Endothelial cell of umbilical vein (primary cell): ENCODE data around the gene ZBTB7C.

Experiments
- CTCF ChIP-seq, 2 donors: IDR thresholded peaks; 1 replicate in 1 of 2; 2 replicates in 1 of 2; pipeline ENCODE4 v1.5.1; 2011; ENCODE audit warnings: low read length in 2 of 2, mild to moderate bottlenecking in 2 of 2, moderate library complexity in 2 of 2, control low read depth in 1 of 2, inconsistent platforms in 1 of 2, low read depth in 1 of 2; ENCODE audit not compliant: insufficient read depth in 1 of 2; ENCODE audit errors: extremely low read depth in 1 of 2
- EZH2 ChIP-seq: IDR thresholded peaks from 2 replicates; pipeline ENCODE4 v1.6.1; 2012; ENCODE audit warnings: borderline replicate concordance, low read depth, mild to moderate bottlenecking, moderate library complexity, low read length, inconsistent platforms; ENCODE audit not compliant: severe bottlenecking
- GATA2 ChIP-seq: IDR thresholded peaks from 2 replicates; pipeline ENCODE4 v1.7.0; 2011; ENCODE audit warnings: low read depth, mild to moderate bottlenecking, moderate library complexity, mixed read lengths, low read length; ENCODE audit not compliant: insufficient read length, insufficient read depth
- JUN ChIP-seq: IDR thresholded peaks from 2 replicates; pipeline ENCODE4 v1.6.1; 2011; ENCODE audit warnings: borderline replicate concordance, low read depth; ENCODE audit not compliant: insufficient read length, insufficient read depth
- MAX ChIP-seq: IDR thresholded peaks from 2 replicates; pipeline ENCODE4 v1.6.1; 2011; ENCODE audit not compliant: insufficient read depth, insufficient read length
- MYC ChIP-seq: IDR thresholded peaks from one replicate; pipeline ENCODE4 v1.6.1; 2011; ENCODE audit warnings: mild to moderate bottlenecking, low read depth, low read length
- POLR2A ChIP-seq: IDR thresholded peaks from 2 replicates; pipeline ENCODE4 v1.6.1; 2012; ENCODE audit warnings: low read depth, mild to moderate bottlenecking, control low read depth, low read length
- POLR2AphosphoS5 ChIP-seq: IDR thresholded peaks from 2 replicates; pipeline ENCODE4 v1.6.1; 2012; ENCODE audit warnings: low read depth, mild to moderate bottlenecking, control low read depth, low read length, moderate library complexity; ENCODE audit not compliant: insufficient read depth

GRCh38 chr18:48035556-48035860 lies 373.7 kb downstream of the ZBTB7C start:
- TF ChIP-seq CTCF (IDR thresholded peaks at IDR 0.05; ENCODE audit: extremely low read depth in 1 of 2, insufficient read depth in 1 of 2, low read depth in 1 of 2, low read length in 2 of 2), result no peak
- TF ChIP-seq POLR2AphosphoS5, result no peak
- no peak for TF ChIP-seq POLR2A
- no peak for TF ChIP-seq EZH2
- TF ChIP-seq JUN, result no peak
- no peak for TF ChIP-seq MAX
- no peak for TF ChIP-seq MYC
- TF ChIP-seq GATA2, result no peak
